Transverse colon (tissue), 4 donors: ENCODE measurements around the gene CGB8. TPM values are rescaled to one million over a fixed set of nuclear protein-coding genes. Genes with fewer than 3 reads are reported as not detected.
"Not testable (repeated sequence)": the region's sequence is repeated elsewhere in the genome, so short reads cannot be mapped to it uniquely, and the experiment has no call there.

Source experiments
- DNase-seq: peaks from one replicate; pipeline ENCODE4 v3.0.0-alpha.2; 2019
- H3K27ac ChIP-seq, 4 donors: fragments of 200-600 bp; sonication (generic); 2 replicates each; pipeline ENCODE4 v1.5.1; 2016 to 2018; ENCODE audit warnings: inconsistent platforms in 4 of 4
- H3K27me3 ChIP-seq: fragments of 200-600 bp; sonication (generic); 2 replicates; pipeline ENCODE4 v1.5.1; 2017; ENCODE audit warnings: inconsistent platforms
- H3K36me3 ChIP-seq, 4 donors: fragments of 200-600 bp; sonication (generic); 2 replicates each; pipeline ENCODE4 v1.5.1; 2017 to 2019; ENCODE audit warnings: inconsistent platforms in 4 of 4
- H3K4me1 ChIP-seq, 4 donors: fragments of 200-600 bp; sonication (generic); 2 replicates each; pipeline ENCODE4 v1.5.1; 2017 to 2020; ENCODE audit warnings: inconsistent platforms in 4 of 4
- H3K4me3 ChIP-seq, 4 donors: fragments of 200-600 bp; sonication (generic); 1 replicate in 1 of 4; 2 replicates in 3 of 4; pipeline versions ENCODE4 v1.5.1 to v1.6.1; 2017 to 2019; ENCODE audit warnings: inconsistent platforms in 4 of 4
- H3K9me3 ChIP-seq, 2 donors: fragments of 200-600 bp; sonication (generic); 2 replicates each; pipeline ENCODE4 v1.5.1; 2017 to 2019; ENCODE audit warnings: inconsistent platforms in 2 of 2
- CTCF ChIP-seq, 5 experiments: fragments of 200-600 bp in 3 of 5; fragments of 450-650 bp in 2 of 5; sonication (generic) in 3 of 5; IDR thresholded peaks; 1 replicate in 2 of 5; 2 replicates in 3 of 5; pipeline ENCODE4 v1.5.1; 2016 to 2017; ENCODE audit warnings: antibody characterized with exemption in 5 of 5, inconsistent platforms in 3 of 5, mild to moderate bottlenecking in 2 of 5, moderate library complexity in 1 of 5
- WGBS, 2 donors: methylation state at CpG; one replicate each; pipeline ENCODE4 v1.1.5; 2018; ENCODE audit warnings: low coverage in 1 of 2; 5-methylcytosine and 5-hydroxymethylcytosine counted together
- in situ Hi-C, 4 donors: fragments of 200-750 bp; cut with MboI; loops; one replicate each; pipeline versions ENCODE4 v1.15.0 to v1.15.1; 2017; ENCODE audit warnings: low sequenced_read_pairs in 3 of 4, low pct_ligation_motif_present in 1 of 4, low pct_unique_long_range_greater_than_20kb in 1 of 4
- intact Hi-C: fragments of 100-400 bp; cut with DNase I; formaldehyde crosslinking; loops from one replicate; pipeline ENCODE4 v1.15.1; 2023; ENCODE audit warnings: low total_unique reads
- total RNA-seq, 4 donors: library from RNA; depleted of rRNA; stranded (reverse); fragments of >200 nt; gene quantifications; one replicate each; pipeline ENCODE4 v1.1.0, GENCODE V29; 2016

Gene CGB8
- total RNA-seq, 4 donors from 2014 or later: not detected

GRCh38 chr19:49038111-49038510 is 10.8 kb downstream of the CGB8 start:
- in situ Hi-C loops: not testable (repeated sequence)
- WGBS, 2 donors: 86% methylated on average over 8 of the region's 8 CpGs; no CpG with 5 or more reads in 1 of the 2 donors

GRCh38 chr19:49036815-49037214 is 12.1 kb downstream of the CGB8 start, which contains the start of gene CGB1:
CGB1 (minus strand) TSS chr19:49036895; CDS start chr19:49036711, 184 bp downstream.
- H3K36me3 ChIP-seq, H3K27me3 ChIP-seq, intact Hi-C loops, in situ Hi-C loops, H3K4me3 ChIP-seq, DNase-seq, H3K9me3 ChIP-seq, H3K4me1 ChIP-seq, H3K27ac ChIP-seq: not testable (repeated sequence)
- TF ChIP-seq CTCF (IDR thresholded peaks at IDR 0.05): peak in 2 of 5 experiments; percentile 18 to 21
- WGBS, 2 donors: 59% methylated on average over 18 of the region's 18 CpGs; no CpG with 5 or more reads in 1 of the 2 donors

More at GRCh38 chr19:49038111-49038510, 10.8 kb downstream of the CGB8 start:
- H3K4me3 ChIP-seq, DNase-seq, H3K4me1 ChIP-seq, H3K9me3 ChIP-seq, H3K27me3 ChIP-seq, intact Hi-C loops, H3K27ac ChIP-seq, H3K36me3 ChIP-seq: not testable (repeated sequence)

- H3K27me3 ChIP-seq, H3K36me3 ChIP-seq, H3K9me3 ChIP-seq, intact Hi-C loops, H3K27ac ChIP-seq, in situ Hi-C loops, H3K4me1 ChIP-seq, DNase-seq, H3K4me3 ChIP-seq: not testable (repeated sequence)
- WGBS, 2 donors: 45 to 93% methylated on average over 2 to 26 of the region's 28 CpGs
- peak in 1 of 5 experiments; percentile 26 for TF ChIP-seq CTCF (IDR thresholded peaks at IDR 0.05)
Observed at GRCh38 chr19:49031642-49032301, 17.1 kb downstream of the CGB8 start, which contains the start of gene CGB2. CGB2 (plus strand) TSS chr19:49031890; CDS start chr19:49032096, 206 bp downstream.

- H3K4me3 ChIP-seq, H3K27me3 ChIP-seq, H3K36me3 ChIP-seq, H3K4me1 ChIP-seq, H3K9me3 ChIP-seq, H3K27ac ChIP-seq, DNase-seq, intact Hi-C loops, in situ Hi-C loops: not testable (repeated sequence)
- WGBS, 2 donors: 86 to 91% methylated on average over 1 to 4 of the region's 8 CpGs
Observed at GRCh38 chr19:49030323-49030722, 18.6 kb downstream of the CGB8 start.

GRCh38 chr19:49029749-49030148 is 19.2 kb downstream of the CGB8 start:
- H3K4me1 ChIP-seq, DNase-seq, H3K4me3 ChIP-seq, in situ Hi-C loops, H3K36me3 ChIP-seq, H3K27me3 ChIP-seq, H3K9me3 ChIP-seq, H3K27ac ChIP-seq, intact Hi-C loops: not testable (repeated sequence)
- WGBS, 2 donors: 91% methylated on average over 14 of the region's 14 CpGs; no CpG with 5 or more reads in 1 of the 2 donors

- H3K4me3 ChIP-seq, H3K27me3 ChIP-seq, intact Hi-C loops, H3K27ac ChIP-seq, in situ Hi-C loops, DNase-seq, H3K4me1 ChIP-seq, H3K9me3 ChIP-seq, H3K36me3 ChIP-seq: not testable (repeated sequence)
- WGBS, 2 donors: 68% methylated on average over 9 of the region's 9 CpGs; no CpG with 5 or more reads in 1 of the 2 donors
Observed at GRCh38 chr19:49028686-49029085, 20.2 kb downstream of the CGB8 start.

GRCh38 chr19:49025599-49025998 is 23.3 kb downstream of the CGB8 start:
- H3K4me1 ChIP-seq, H3K9me3 ChIP-seq, H3K4me3 ChIP-seq, H3K27ac ChIP-seq, DNase-seq, intact Hi-C loops, H3K36me3 ChIP-seq, in situ Hi-C loops: not testable (repeated sequence)
- H3K27me3 ChIP-seq: peaks cover 12% of the 10 kb centered on the region
- 60 to 85% methylated on average over 1 to 16 of the region's 23 CpGs for WGBS, 2 donors

- H3K4me1 ChIP-seq, H3K36me3 ChIP-seq, in situ Hi-C loops, H3K4me3 ChIP-seq, DNase-seq, intact Hi-C loops, H3K27ac ChIP-seq, H3K9me3 ChIP-seq: not testable (repeated sequence)
- H3K27me3 ChIP-seq: peaks cover 17% of the 10 kb centered on the region
- WGBS, 2 donors: 82 to 100% methylated on average over 2 to 4 of the region's 6 CpGs
Observed at GRCh38 chr19:49025088-49025487, 23.8 kb downstream of the CGB8 start.

- intact Hi-C loops, in situ Hi-C loops, DNase-seq, H3K36me3 ChIP-seq, H3K4me3 ChIP-seq, H3K9me3 ChIP-seq, H3K4me1 ChIP-seq, H3K27ac ChIP-seq: not testable (repeated sequence)
- WGBS, 2 donors: 60% methylated on average over 9 of the region's 15 CpGs; no CpG with 5 or more reads in 1 of the 2 donors
- H3K27me3 ChIP-seq: peaks cover 25% of the 10 kb centered on the region
Observed at GRCh38 chr19:49024233-49024632, 24.7 kb downstream of the CGB8 start, which contains the start of gene CGB3. CGB3 (minus strand) TSS chr19:49024333; CDS start chr19:49023971, 362 bp downstream.
